WTC11 (cell line): ENCODE data around the gene KIF3A.

Source experiments
- ELF4 ChIP-seq: sonication (generic); formaldehyde crosslinking; IDR thresholded peaks from 2 replicates; pipeline ENCODE4 v1.8.1; 2022; ENCODE audit warnings: low read depth, mild to moderate bottlenecking, moderate library complexity, missing genetic modification reagents
- MYBL2 ChIP-seq: sonication (generic); formaldehyde crosslinking; IDR thresholded peaks from 2 replicates; pipeline ENCODE4 v1.8.1; 2023; ENCODE audit warnings: mild to moderate bottlenecking, moderate library complexity, missing genetic modification reagents
- ZNF317 ChIP-seq: sonication (generic); formaldehyde crosslinking; IDR thresholded peaks from 2 replicates; pipeline ENCODE4 v1.8.1; 2023; ENCODE audit warnings: low read depth, mild to moderate bottlenecking, moderate library complexity, missing genetic modification reagents, borderline replicate concordance
- ZNF416 ChIP-seq: fragments of 250-450 bp; sonication (Bioruptor Pico); IDR thresholded peaks from 2 replicates; pipeline ENCODE4 v1.9.0; 2021; ENCODE audit warnings: mild to moderate bottlenecking, inconsistent platforms

GRCh38 chr5:132762246-132763000, 25.1 kb upstream of the KIF3A start:
- no peak for TF ChIP-seq MYBL2 (CRISPR knock-in tag)
- no peak for TF ChIP-seq ELF4
- TF ChIP-seq ZNF317 (CRISPR knock-in tag) = no peak
- no peak for TF ChIP-seq ZNF416 (CRISPR knock-in tag)
